MCF 10A (cell line): ENCODE data around the gene RNASEL. TPM values are rescaled to one million over a fixed set of nuclear protein-coding genes. Genes with fewer than 3 reads are reported as not detected.
A peak's percentile ranks its signal among the peaks of the same experiment; 100 is the strongest.

Source experiments
- BruUV-seq: library from RNA; stranded (reverse); fragments of 400-500 nt; replicated peaks from 2 replicates; lab custom pipeline; 2021; lab: Mats Ljungman, UMichigan
- CTCF ChIA-PET: fragments of 300-600 bp; sonication (Branson Sonifier 250); formaldehyde crosslinking; extraction: SDS; loops from one replicate; lab custom pipeline; 2021; ENCODE audit warnings: antibody characterized with exemption, inconsistent platforms; lab: Yijun Ruan, JAX
- POLR2A ChIA-PET: fragments of 300-600, 350-650 bp; sonication (Branson Sonifier 250); formaldehyde crosslinking; extraction: SDS; loops from one replicate; lab custom pipeline; 2020; ENCODE audit warnings: antibody characterized with exemption, inconsistent platforms; lab: Yijun Ruan, JAX
- DNase-seq: peaks from one replicate; pipeline ENCODE4 v3.0.0-alpha.2; 2018; ENCODE audit not compliant: unreplicated experiment
- H3K27ac Mint-ChIP-seq: one replicate; pipeline ENCODE4 v1.8.0; 2022; ENCODE audit warnings: mild to moderate bottlenecking, low read depth, mixed read lengths; ENCODE audit not compliant: unreplicated experiment
- H3K27me3 Mint-ChIP-seq: one replicate; pipeline ENCODE4 v1.8.0; 2022; ENCODE audit warnings: mixed read lengths; ENCODE audit not compliant: insufficient read depth, unreplicated experiment
- H3K36me3 Mint-ChIP-seq: one replicate; pipeline ENCODE4 v1.8.0; 2022; ENCODE audit warnings: mild to moderate bottlenecking, moderate library complexity, mixed read lengths; ENCODE audit not compliant: insufficient read depth, unreplicated experiment
- H3K4me1 Mint-ChIP-seq: one replicate; pipeline ENCODE4 v1.8.0; 2022; ENCODE audit warnings: mixed read lengths; ENCODE audit not compliant: insufficient read depth, unreplicated experiment
- H3K4me3 Mint-ChIP-seq: one replicate; pipeline ENCODE4 v1.8.0; 2022; ENCODE audit warnings: mild to moderate bottlenecking, moderate library complexity, mixed read lengths; ENCODE audit not compliant: unreplicated experiment
- H3K9me3 Mint-ChIP-seq: one replicate; pipeline ENCODE4 v1.8.0; 2022; ENCODE audit warnings: mixed read lengths; ENCODE audit not compliant: unreplicated experiment
- intact Hi-C: fragments of 100-400 bp; cut with micrococcal nuclease; formaldehyde crosslinking; loops from 2 replicates; pipeline ENCODE4 v1.14.1; 2022
- total RNA-seq: library from RNA; stranded (reverse); gene quantifications from 2 replicates; pipeline ENCODE4 v1.2.3, GENCODE V29; 2022
- TF ChIP-seq, protein P1 (sequence below): fragments of 200-600 bp; IDR thresholded peaks from one replicate; pipeline ENCODE4 v1.8.0; 2022; ENCODE audit warnings: antibody characterized with exemption, mild to moderate bottlenecking; ENCODE audit not compliant: unreplicated experiment

Gene RNASEL
- total RNA-seq, 1 experiment from 2014 or later: 4.2 TPM

DNA sequence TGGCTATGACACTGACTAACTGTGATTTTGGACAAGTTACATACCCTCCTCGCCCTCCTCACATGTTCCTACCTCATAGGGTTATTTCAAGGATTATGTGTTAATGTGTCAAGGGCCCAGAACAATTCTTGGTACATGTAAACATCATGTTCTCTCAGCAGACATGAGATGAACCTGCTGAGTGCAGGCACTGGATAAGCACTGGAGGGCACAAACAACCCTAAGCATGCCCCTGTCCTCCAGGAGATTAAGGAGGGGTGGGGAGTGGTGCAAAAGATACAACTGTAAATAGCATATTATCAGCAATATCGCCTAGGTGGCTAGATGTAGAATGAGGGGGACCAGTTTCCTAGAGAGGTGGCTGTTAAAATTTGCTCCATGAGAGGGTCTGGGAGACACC lies 32.9 kb upstream of the RNASEL start:
- no peak for DNase-seq
- H3K4me1 Mint-ChIP-seq: peaks cover 61% of the 10 kb centered on the region
- H3K27me3 Mint-ChIP-seq: no peaks in the 10 kb centered on the region
- H3K27ac Mint-ChIP-seq: no peak overlapping the region
- BruUV-seq: no TSS peak
- no peaks in the 10 kb centered on the region for H3K36me3 Mint-ChIP-seq
- TF ChIP-seq, protein P1, sequence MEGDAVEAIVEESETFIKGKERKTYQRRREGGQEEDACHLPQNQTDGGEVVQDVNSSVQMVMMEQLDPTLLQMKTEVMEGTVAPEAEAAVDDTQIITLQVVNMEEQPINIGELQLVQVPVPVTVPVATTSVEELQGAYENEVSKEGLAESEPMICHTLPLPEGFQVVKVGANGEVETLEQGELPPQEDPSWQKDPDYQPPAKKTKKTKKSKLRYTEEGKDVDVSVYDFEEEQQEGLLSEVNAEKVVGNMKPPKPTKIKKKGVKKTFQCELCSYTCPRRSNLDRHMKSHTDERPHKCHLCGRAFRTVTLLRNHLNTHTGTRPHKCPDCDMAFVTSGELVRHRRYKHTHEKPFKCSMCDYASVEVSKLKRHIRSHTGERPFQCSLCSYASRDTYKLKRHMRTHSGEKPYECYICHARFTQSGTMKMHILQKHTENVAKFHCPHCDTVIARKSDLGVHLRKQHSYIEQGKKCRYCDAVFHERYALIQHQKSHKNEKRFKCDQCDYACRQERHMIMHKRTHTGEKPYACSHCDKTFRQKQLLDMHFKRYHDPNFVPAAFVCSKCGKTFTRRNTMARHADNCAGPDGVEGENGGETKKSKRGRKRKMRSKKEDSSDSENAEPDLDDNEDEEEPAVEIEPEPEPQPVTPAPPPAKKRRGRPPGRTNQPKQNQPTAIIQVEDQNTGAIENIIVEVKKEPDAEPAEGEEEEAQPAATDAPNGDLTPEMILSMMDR: no peak
- peaks cover 13% of the 10 kb centered on the region for H3K9me3 Mint-ChIP-seq
- intact Hi-C loops: no loop called here
- H3K4me3 Mint-ChIP-seq: no peak overlapping the region
- POLR2A ChIA-PET: no interaction called here
- CTCF ChIA-PET: no interaction called here

GRCh38 chr1:182620924-182621585 lies 32.0 kb upstream of the RNASEL start:
- no peak overlapping the region for H3K27ac Mint-ChIP-seq
- no peak for DNase-seq
- no peak overlapping the region for H3K4me3 Mint-ChIP-seq
- TF ChIP-seq, protein P1: no peak
- ChIA-PET POLR2A (interaction anchor here (0.7 to 1.2 kb wide), 2 partner anchors 16 to 129 kb away, joined by 3 to 4 read pairs; partner anchors contain the start of gene RGS16), CTCF (interaction anchor here (0.5 to 1.2 kb wide), 8 partner anchors 19 to 1213 kb away, joined by 3 to 7 read pairs (median 3); partner anchors contain the start of gene RNASEL)
- H3K36me3 Mint-ChIP-seq: no peaks in the 10 kb centered on the region
- intact Hi-C loops: no loop called here
- BruUV-seq: no TSS peak
- peaks cover 61% of the 10 kb centered on the region for H3K4me1 Mint-ChIP-seq
- no peaks in the 10 kb centered on the region for H3K27me3 Mint-ChIP-seq
- peaks cover 13% of the 10 kb centered on the region for H3K9me3 Mint-ChIP-seq

DNA sequence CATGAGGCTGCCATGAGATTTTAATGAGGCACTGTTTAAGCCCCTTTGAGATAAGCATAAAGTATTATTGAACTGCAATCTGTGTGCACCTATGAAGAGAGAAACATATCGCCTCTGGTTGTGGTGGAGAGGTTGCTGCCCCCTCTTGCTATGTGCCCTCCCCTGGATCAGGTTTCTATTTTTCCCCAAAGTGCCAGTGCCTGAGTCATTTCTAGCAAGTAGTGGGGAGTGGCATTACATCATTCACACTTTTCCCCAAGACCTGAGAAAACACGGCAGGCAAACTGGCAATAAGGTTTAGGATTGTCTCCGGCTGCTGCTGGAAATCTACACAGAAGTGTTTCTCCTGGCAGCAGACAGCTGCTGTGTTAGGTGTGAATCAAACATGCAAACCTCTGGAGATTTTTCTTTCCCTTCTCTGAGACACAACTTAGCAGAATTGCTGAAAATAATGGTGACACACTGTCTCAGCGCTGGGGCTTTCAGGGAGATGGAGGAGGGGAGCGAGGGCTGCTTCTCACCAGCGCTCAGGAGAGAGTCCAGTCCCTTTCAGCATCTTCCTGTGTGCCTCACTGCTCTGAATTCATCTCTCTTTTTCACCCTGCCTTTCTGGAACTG lies 28.8 kb upstream of the RNASEL start:
- no peaks in the 10 kb centered on the region for H3K27me3 Mint-ChIP-seq
- H3K4me3 Mint-ChIP-seq: no peak overlapping the region
- DNase-seq: peak; percentile 95
- H3K27ac Mint-ChIP-seq: peak overlapping the region; percentile 4
- intact Hi-C loops: loop anchor here (10.0 kb wide), 1 partner anchor 1433 kb away; no protein-coding TSS in a partner anchor
- CTCF ChIA-PET: interaction anchor here (1.2 to 2.4 kb wide), 7 partner anchors 10 to 165 kb away, joined by 4 to 15 read pairs (median 6); partner anchors contain the start of gene RGS16
- H3K9me3 Mint-ChIP-seq: peaks cover 13% of the 10 kb centered on the region
- TF ChIP-seq, protein P1: no peak
- POLR2A ChIA-PET: interaction anchor here (1.1 to 4.5 kb wide), 6 partner anchors 9 to 94 kb away, joined by 4 to 33 read pairs (median 8); partner anchors contain the start of gene RGS16
- no peaks in the 10 kb centered on the region for H3K36me3 Mint-ChIP-seq
- H3K4me1 Mint-ChIP-seq: peaks cover 48% of the 10 kb centered on the region
- BruUV-seq: no TSS peak

- intact Hi-C loops: loop anchor here (10.0 kb wide), 1 partner anchor 1432 kb away; no protein-coding TSS in a partner anchor
- POLR2A ChIA-PET: interaction anchor here (1.0 to 4.5 kb wide), 10 partner anchors 10 to 163 kb away, joined by 3 to 33 read pairs (median 7); partner anchors contain the start of genes RGS16 and RNASEL
- peaks cover 44% of the 10 kb centered on the region for H3K4me1 Mint-ChIP-seq
These were observed 28.0 kb upstream of the RNASEL start for GRCh38 chr1:182617014-182617429.

More at GRCh38 chr1:182617014-182617429, 28.0 kb upstream of the RNASEL start:
- TF ChIP-seq, protein P1: no peak
- Mint-ChIP-seq H3K27me3 (no peaks in the 10 kb centered on the region), H3K4me3 (peak overlapping the region; percentile 63), H3K36me3 (no peaks in the 10 kb centered on the region), H3K9me3 (peaks cover 13% of the 10 kb centered on the region), H3K27ac (peak overlapping the region; percentile 57)
- no TSS peak for BruUV-seq
- no peak for DNase-seq
- CTCF ChIA-PET: interaction anchor here (0.6 to 2.4 kb wide), 14 partner anchors 10 to 1893 kb away, joined by 3 to 15 read pairs (median 3); partner anchors contain the start of gene RGS16
